Measurements from ENCODE around the gene TSHZ3.

The TSHZ3 gene

GRCh38 chr19:31354799-31355664, 5.8 kb upstream of the TSHZ3 start:
- DNase-seq (ENCODE audit: low spot score) = no peak

- no peak for DNase-seq (ENCODE audit: low spot score)
Observed at GRCh38 chr19:31354316-31354715, 5.1 kb upstream of the TSHZ3 start.

DNA sequence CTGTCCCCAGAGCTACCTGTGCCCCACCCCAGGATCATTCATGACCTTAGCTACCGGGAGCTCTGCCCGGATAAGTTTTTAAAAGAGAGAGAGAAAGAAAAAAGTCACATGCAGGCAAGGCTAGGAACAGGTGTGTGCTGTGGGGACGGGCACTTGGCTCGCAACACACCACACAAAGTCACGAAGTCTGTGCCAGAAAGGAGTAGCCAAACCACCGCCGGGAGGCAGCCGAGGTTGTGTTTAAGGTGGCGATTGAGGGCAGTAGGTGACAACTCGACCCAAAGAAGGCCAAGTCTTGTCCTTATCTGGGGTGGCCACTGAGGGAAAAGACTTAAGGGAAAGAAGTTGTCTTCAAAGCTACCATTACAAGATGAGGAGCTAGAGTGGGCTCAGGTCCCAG, 4.6 kb upstream of the TSHZ3 start:
- no peak for DNase-seq (ENCODE audit: low spot score)

DNA sequence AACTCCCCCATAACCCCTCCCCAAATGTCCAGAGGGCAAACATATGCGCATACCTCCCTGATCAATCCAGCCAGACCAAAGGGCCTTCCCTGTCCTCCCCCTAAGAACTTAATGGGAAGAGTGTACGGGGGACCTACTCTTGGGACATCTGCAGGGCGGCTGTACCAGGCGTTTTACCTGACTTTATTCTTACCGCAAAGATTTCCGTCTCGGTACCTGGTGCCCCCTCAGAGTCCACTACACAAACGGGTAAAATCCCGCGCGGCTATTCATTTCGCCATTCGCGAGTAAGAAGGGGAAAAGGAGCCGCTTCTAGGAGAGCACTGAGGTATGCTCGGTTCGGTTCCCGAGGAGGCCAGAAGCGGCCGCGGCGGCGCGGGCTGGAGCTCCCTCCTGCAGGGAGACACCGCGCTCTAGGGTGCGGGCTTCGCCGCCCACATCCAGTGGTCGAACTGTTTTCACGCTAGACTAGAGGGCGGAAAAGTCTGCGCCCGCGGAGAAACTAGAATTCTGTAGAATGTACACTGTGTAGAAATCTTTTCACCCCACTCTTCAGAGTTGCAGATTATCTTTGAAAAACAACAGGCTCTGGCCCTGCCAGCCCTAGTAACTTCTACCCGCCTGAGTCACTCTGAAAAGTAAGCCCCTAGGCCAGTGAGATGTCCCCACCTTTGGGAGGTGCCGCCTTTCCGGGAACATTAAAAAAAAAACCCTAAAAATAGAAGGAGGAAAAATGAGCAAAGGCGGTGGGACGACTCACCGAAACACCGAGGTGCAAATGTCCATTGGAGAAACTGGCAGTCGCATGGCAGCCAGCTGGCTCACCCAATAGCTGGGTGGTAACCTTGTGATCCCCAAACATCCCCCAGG, 3.8 kb upstream of the TSHZ3 start:
- no peak for DNase-seq (ENCODE audit: low spot score)

DNA sequence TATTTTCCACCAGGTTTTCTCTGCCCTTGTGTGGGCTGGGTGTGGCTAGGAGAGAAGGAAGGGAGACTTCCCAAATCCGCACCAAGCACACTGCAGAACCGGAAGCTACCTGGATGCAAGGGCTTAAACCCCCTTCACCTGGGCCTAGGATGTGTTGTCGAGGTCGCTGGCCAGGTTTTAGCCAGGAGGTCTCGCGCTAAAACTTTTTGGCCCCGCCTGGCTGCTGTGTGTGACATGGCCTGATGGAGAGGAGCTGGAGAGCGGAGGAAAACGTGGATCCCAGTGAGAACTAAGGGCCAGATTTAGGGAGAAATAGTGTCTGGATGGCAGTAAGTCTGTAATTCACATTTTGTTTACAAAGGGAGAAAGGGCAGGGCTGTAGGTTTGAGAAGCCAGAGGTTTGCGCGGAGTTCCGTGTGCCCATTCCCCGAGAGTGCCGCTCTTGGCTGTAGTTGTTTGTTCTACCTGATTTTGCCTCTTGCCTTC, 3.1 kb upstream of the TSHZ3 start:
- no peak for DNase-seq (ENCODE audit: low spot score)

DNA sequence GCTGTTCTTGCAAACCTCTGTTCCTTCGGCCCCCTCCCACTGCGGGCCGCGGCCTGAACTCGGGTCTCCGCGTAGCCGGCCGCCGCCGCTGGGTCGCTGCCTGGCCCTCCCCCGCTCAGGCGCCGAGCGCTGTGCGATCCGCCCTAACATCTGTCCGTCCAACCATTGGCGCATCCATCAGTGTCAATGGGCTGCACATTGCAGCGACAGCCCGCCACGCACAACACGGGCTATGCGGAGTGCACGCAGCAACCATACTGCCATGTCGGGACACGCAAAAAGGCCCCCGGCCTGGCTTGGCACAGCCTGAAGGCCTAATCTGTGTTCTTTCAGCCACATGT, 2.6 kb upstream of the TSHZ3 start:
- DNase-seq (ENCODE audit: low spot score) = no peak

- DNase-seq (ENCODE audit: low spot score) = peak; percentile 57
Observed at GRCh38 chr19:31351056-31351854, 2.0 kb upstream of the TSHZ3 start.

DNA sequence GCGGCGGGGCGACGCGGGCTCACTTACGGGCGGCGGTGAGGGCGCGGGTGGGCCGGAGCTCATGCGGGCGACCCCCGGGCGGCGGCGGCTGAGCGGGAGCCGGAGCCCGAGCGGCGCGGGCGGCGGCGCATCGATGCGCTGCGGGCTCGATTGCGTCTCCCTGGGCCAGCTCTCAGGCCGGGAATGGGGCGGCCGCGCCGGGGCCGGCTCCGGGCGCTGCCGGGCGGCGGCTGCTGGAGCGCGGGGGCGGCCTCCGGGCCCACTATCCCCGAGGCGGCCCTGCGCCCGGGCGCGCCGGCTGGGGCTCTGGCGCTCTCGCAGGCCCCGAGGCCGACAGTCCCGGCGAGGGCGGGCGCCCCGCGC, 1.4 kb upstream of the TSHZ3 start:
- DNase-seq (ENCODE audit: low spot score) = peak; percentile 90

DNA sequence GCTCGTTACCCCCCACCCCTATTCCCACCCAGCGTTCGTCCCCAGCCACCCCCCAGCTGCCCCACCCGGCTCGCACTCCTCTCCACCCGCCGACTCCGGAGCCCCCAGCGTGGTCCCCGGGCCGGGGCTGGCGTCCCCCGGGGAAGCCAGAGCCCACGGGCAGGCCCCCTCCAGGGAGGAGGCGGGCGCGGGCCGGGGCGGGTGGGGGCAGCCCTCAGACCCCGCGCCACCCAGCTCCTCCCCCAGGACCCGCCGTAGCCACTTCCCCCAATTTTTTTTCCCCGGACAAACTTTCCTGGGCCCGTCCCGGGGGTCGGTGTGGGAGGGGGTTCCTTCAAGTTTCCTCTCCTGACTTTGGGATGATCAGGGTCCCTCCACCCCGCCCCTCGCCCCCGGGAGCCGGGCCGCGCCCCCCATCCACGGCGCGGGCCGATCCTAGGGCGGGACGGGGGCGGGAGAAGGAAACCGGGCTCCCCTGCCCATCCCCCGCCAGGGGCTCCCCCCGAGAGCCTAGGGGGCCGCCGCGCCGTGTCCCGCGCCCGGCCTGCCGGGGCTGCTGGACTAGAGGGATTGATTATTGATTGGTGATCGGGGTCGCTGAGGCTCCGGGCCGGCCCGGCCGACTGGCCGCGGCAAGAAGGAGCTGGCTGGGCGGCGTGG, 927 bp upstream of the TSHZ3 start:
- peak; percentile 66 for DNase-seq (ENCODE audit: low spot score)

DNA sequence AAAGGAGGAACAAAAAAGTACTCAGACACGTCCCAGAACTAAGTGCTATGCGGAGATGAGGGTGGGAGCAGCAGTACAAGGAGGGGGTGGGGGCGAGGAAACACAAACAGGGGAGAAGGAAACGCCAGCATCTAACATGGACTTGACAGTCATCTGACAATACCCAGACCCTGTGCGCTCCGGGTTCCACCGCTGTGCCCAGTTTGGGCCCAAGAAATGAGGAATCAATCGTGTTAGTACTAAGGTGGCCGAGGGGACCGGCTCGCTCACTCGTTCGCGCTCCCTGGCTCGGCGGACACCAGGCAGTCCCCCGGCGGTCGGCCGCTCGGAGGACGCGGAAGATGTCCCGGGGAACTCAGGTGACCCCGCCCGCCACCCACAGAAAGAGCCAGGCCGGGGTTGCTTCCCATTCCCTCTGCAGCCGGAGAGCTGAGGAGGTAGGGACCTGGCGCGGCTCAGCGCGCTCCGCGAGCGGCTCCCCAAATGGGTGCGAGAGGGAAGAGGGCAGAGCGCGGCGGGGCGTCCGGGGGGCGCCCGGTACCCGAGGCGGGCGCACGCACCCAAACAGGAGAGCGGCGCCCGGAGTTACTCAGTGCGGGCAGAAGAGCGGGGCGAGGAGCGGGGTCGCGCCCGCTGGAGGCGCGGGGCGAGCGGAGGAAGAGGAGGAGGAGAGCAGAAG, 616 bp downstream of the TSHZ3 start:
- peak; percentile 18 for DNase-seq (ENCODE audit: low spot score)

- no peak for DNase-seq (ENCODE audit: low spot score)
Observed at GRCh38 chr19:31347828-31348392, 1.3 kb downstream of the TSHZ3 start.

GRCh38 chr19:31347354-31347753, 1.9 kb downstream of the TSHZ3 start:
- DNase-seq (ENCODE audit: low spot score) = no peak

DNA sequence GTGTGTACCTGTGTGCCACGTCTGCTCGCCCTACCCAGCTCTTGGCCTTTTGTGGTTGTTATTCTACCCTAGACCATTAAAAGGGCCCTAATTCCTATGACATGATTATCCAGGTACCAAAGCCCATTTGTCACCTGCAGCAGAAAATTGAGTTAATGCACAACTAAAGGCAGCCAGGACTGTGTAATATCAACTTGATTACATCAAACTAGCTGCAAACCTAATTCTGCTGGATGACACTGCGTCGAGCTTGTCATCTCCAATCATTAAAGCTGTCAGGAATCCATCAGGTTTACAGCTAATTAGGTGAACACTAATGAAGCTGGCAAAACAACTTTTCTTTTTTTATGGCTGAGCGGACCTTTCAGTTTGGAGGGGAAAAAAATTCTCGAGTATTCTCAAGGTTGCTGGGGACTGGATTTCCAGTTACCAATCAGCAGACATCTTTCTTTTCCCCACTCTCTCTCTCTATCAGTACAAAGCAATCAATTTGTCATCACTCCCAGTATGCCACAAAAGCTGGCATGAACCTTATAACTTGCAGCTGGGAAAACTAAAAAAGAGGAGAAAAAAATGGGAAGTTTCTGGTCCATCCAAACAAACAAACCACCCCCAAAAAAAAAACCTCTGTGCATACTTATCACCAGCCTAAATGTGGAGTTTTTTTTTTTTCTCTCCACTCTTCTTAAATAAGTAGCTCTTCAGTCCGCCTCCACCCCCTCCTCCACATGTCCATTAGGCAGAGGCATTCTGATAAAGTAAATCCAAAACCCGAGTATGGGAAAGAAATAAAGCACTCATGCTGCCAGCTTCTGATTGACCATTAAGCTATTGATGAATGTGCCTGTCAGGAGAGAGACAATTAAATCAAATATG, 2.8 kb downstream of the TSHZ3 start:
- no peak for DNase-seq (ENCODE audit: low spot score)

GRCh38 chr19:31344403-31344802, 4.8 kb downstream of the TSHZ3 start:
- DNase-seq (ENCODE audit: low spot score) = no peak

GRCh38 chr19:31342926-31343325, 6.3 kb downstream of the TSHZ3 start:
- no peak for DNase-seq (ENCODE audit: low spot score)

- DNase-seq (ENCODE audit: low spot score) = peak; percentile 65
Observed at GRCh38 chr19:31340042-31341025, 8.9 kb downstream of the TSHZ3 start.

GRCh38 chr19:31339411-31339810, 9.8 kb downstream of the TSHZ3 start:
- DNase-seq (ENCODE audit: low spot score) = no peak

DNA sequence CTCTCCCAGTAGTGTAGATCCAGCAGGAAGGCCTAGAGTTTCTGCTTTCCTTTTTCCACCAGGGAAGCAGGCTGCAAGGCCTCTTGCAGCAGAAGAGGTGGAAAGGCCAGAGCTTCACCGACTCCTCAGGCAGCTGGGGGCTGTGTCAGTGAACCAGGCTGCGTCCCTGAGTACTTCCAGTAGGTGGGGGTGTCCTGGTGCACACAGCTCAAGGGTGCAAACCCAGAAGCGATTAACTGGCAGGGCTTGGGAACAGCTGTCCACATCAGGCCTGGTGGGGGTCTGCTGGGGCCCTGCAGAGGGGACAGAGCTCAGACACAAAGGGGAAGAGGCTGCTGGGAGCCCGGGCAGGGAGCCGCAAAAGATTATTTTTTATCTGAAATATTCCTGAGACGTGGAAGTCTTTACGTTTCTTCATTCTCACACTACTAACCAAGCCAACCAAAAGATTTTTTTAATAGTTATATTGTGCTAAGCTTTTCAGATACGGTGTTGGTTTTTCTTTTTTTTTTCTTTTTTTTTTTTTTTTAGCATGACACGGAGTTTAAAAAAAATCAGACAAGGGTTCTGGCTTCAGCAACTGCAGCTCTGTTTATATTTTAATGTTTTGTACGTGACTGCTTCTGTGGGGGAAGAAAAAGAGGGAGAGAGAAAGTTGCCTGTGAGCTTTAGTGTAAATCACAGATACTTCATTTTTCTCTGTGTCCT, 11.0 kb downstream of the TSHZ3 start:
- DNase-seq (ENCODE audit: low spot score) = peak; percentile 29
